HG02938 (cell line): ENCODE data around the gene EMILIN2.

Experiments used
- ATAC-seq: cut with Tn5 transposase; IDR thresholded peaks from one replicate; pipeline ENCODE4 v1.9.1; 2021; ENCODE audit warnings: mild to moderate bottlenecking, moderate library complexity; ENCODE audit not compliant: unreplicated experiment

EMILIN2 gene

DNA sequence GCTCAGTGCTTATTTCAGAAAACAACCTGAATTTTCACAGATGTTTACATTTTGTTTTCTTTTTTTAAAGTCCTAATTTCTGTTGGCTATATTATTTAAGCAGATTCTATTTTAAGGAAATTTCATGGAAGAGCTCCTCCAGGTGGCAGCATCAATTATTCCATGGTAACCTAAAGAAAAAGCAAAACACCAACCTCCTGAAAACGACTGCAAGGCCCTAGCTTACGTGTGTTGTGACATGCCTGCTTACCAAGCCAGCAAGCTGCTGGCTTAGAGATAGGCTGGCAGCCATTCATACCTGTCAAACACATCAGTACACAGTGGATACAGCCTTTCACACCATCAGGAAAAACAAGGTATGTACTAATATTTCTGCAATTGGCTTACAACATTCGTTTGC, 101.2 kb downstream of the EMILIN2 start:
- ATAC-seq: no peak

DNA sequence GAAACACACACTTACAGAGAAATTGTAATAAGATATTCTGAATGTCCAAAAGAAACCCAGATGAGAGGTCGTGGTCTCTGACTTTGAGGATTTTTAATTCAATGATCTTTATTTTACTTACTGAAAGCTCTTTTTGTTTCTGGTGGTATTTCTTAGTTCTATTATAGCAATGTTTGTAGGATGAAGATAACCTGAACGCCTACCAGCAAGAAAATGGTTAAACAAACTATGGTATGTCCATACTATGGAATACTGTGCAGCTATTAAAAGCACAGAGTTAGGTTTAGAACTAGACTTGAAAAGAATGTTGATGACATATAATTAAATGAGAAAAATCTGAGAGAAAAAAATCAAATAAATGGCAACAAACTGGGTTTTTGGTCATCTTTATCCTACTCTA, 105.8 kb downstream of the EMILIN2 start:
- no peak for ATAC-seq

- ATAC-seq: no peak
These were observed 107.3 kb downstream of the EMILIN2 start for GRCh38 chr18:2953935-2954653.

- no peak for ATAC-seq
These were observed 108.3 kb downstream of the EMILIN2 start for GRCh38 chr18:2954869-2955645.

DNA sequence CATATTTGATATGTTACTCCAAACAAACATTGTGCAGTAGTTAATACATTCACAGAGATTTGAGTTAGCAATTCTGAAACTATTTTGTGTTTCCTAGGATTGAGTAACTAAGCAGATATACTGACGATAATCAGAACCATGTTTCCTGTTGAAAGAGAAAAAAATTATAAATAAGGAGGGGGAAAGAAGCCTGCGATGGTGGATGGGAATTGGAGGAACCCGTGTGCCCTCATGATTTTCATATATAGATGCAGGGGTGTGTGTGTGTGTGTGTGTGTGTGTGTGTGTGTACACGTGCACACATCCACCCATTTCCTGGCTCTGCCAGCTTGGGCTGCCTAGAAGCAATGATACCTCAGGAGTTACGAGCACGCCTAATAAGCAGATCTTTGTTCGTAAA, 109.2 kb downstream of the EMILIN2 start:
- ATAC-seq: no peak

- peak; percentile 65 for ATAC-seq
These were observed 112.1 kb downstream of the EMILIN2 start for GRCh38 chr18:2958819-2959298.

- ATAC-seq: no peak
These were observed 112.5 kb downstream of the EMILIN2 start for GRCh38 chr18:2959341-2959740.

DNA sequence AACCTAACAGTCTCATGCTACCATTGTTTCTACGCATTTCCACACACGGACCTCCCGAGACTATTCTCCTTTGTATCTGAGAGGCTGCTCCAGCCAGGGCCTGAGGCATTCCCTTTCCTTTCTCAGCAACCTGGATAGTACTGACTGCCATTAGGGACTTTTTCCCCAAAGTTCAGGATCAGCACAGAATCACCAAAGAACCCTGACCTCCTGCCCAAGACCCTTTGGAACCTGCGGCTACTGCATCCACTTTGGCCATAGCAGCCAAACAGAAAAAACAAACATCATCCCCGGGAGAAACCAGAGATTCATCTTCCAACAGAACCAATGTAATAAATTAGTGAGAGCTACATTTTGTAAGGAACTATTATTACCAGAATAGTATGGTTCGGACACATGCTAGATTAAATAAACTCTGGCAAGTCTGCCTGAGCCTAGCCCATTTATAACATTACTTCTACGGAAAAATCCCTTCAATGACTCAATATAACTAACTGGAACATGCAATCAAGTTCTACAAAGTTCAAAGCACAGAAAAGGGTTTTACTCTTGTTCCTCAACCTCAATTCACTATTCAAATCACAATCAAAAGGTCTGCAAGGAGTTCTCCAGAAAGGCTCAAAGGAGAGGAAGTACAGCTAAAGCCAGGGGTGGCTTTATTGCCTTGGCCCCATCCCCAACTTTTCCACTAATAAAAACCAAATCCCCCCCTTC, 114.3 kb downstream of the EMILIN2 start:
- ATAC-seq: no peak

DNA sequence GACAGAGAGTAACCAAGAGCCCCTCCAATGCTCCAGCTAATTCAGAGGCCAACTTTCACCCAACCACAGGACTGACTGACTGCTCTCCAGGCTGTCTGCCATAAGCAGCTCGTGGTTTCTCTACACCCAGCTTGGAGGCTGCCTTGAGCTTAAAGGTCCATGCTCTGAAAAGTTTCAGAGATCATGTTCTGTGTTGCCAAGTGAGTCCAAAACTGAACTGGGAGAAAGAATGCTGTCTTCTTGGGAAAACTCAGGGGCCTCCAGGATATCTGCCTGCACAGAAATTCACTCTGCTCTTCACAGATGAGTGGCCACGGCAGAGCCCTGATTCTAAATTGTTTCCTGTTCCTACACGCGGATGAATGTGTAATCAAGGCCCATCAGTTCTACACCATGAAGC, 115.0 kb downstream of the EMILIN2 start:
- no peak for ATAC-seq

GRCh38 chr18:2963048-2963447, 116.2 kb downstream of the EMILIN2 start:
- ATAC-seq: no peak

GRCh38 chr18:2964361-2965010, 117.7 kb downstream of the EMILIN2 start:
- ATAC-seq: no peak
